Neuronal stem cell (in vitro differentiated cells): ENCODE measurements around the gene MBLAC1.

Experiments used
- DNase-seq: peaks from one replicate; pipeline ENCODE4 v3.0.0-alpha.2; 2013; ENCODE audit warnings: low spot score
- H2AFZ ChIP-seq: one replicate; pipeline ENCODE4 v1.6.1; 2013; ENCODE audit warnings: mild to moderate bottlenecking, low read length, inconsistent platforms
- H2AK5ac ChIP-seq: 2 replicates; pipeline ENCODE4 v1.6.1; 2013; ENCODE audit warnings: low read depth, mild to moderate bottlenecking, inconsistent platforms, low read length, moderate library complexity, mixed read lengths
- H2BK120ac ChIP-seq: 2 replicates; pipeline ENCODE4 v1.6.1; 2013; ENCODE audit warnings: low read depth, mild to moderate bottlenecking, inconsistent platforms, low read length, moderate library complexity, mixed read lengths
- H2BK12ac ChIP-seq: one replicate; pipeline ENCODE4 v1.6.1; 2013; ENCODE audit warnings: low read length, inconsistent platforms
- H2BK15ac ChIP-seq: 2 replicates; pipeline ENCODE4 v1.6.1; 2013; ENCODE audit warnings: mild to moderate bottlenecking, low read length, inconsistent platforms, mixed read lengths
- H2BK5ac ChIP-seq: one replicate; pipeline ENCODE4 v1.6.1; 2013; ENCODE audit warnings: inconsistent platforms, mild to moderate bottlenecking, low read length, moderate library complexity
- H3K14ac ChIP-seq: one replicate; pipeline ENCODE4 v1.6.1; 2013; ENCODE audit warnings: low read length, inconsistent platforms
- H3K18ac ChIP-seq: 2 replicates; pipeline ENCODE4 v1.6.1; 2013; ENCODE audit warnings: low read length, inconsistent platforms
- H3K23ac ChIP-seq: 2 replicates; pipeline ENCODE4 v1.6.1; 2013; ENCODE audit warnings: low read depth, mild to moderate bottlenecking, mixed read lengths, low read length, inconsistent platforms; ENCODE audit not compliant: poor library complexity
- H3K27ac ChIP-seq: replicated peaks from 3 replicates; pipeline ENCODE4 v1.5.1; 2013; ENCODE audit warnings: low read length, inconsistent platforms
- H3K27me3 ChIP-seq, 3 experiments: 2 replicates each; pipeline ENCODE4 v1.6.1; 2013; ENCODE audit warnings: low read length in 3 of 3, mild to moderate bottlenecking in 2 of 3, inconsistent platforms in 1 of 3, low read depth in 1 of 3, mixed read lengths in 1 of 3, moderate library complexity in 1 of 3; ENCODE audit not compliant: control insufficient read depth in 3 of 3, insufficient read depth in 3 of 3
- H3K36me3 ChIP-seq, 2 donors: replicated peaks in 1 of 2; 2 replicates each; pipeline ENCODE4 v1.6.1; 2013; ENCODE audit warnings: low read length in 2 of 2; ENCODE audit not compliant: control insufficient read depth in 2 of 2, insufficient read depth in 2 of 2
- H3K4ac ChIP-seq: 2 replicates; pipeline ENCODE4 v1.6.1; 2013; ENCODE audit warnings: inconsistent platforms, mild to moderate bottlenecking, low read length, moderate library complexity
- H3K4me1 ChIP-seq, 2 donors: 1 replicate in 1 of 2; 2 replicates in 1 of 2; pipeline ENCODE4 v1.6.1; 2013; ENCODE audit warnings: low read length in 2 of 2, low read depth in 1 of 2; ENCODE audit not compliant: control insufficient read depth in 2 of 2, insufficient read depth in 1 of 2
- H3K4me2 ChIP-seq: one replicate; pipeline ENCODE4 v1.6.1; 2013; ENCODE audit warnings: mild to moderate bottlenecking, low read length, inconsistent platforms; ENCODE audit not compliant: insufficient read depth, poor library complexity, severe bottlenecking
- H3K4me3 ChIP-seq, 2 donors: 2 replicates each; pipeline ENCODE4 v1.5.1; 2013; ENCODE audit warnings: low read length in 2 of 2, mild to moderate bottlenecking in 2 of 2, inconsistent platforms in 1 of 2, moderate library complexity in 1 of 2
- H3K79me1 ChIP-seq: one replicate; pipeline ENCODE4 v1.6.1; 2013; ENCODE audit warnings: low read depth, mild to moderate bottlenecking, inconsistent platforms, low read length, moderate library complexity
- H3K9ac ChIP-seq: one replicate; pipeline ENCODE4 v1.6.1; 2013; ENCODE audit warnings: mild to moderate bottlenecking, low read depth, low read length, inconsistent platforms; ENCODE audit not compliant: poor library complexity
- H3K9me3 ChIP-seq, 2 donors: replicated peaks in 1 of 2; 2 replicates each; pipeline versions ENCODE3 to v1.6.1; 2013; ENCODE audit warnings: low read length in 2 of 2, mild to moderate bottlenecking in 2 of 2, inconsistent platforms in 1 of 2, low read depth in 1 of 2, mixed read lengths in 1 of 2, moderate library complexity in 1 of 2; ENCODE audit not compliant: control insufficient read depth in 2 of 2, insufficient read depth in 1 of 2
- H4K8ac ChIP-seq: one replicate; pipeline ENCODE4 v1.6.1; 2013; ENCODE audit warnings: low read depth, mild to moderate bottlenecking, inconsistent platforms, low read length, moderate library complexity
- H4K91ac ChIP-seq: one replicate; pipeline ENCODE4 v1.6.1; 2013; ENCODE audit warnings: low read length, low read depth, mild to moderate bottlenecking, inconsistent platforms; ENCODE audit not compliant: poor library complexity
- WGBS, 2 donors: extraction: QIAGEN DNeasy Blood & Tissue Kit; methylation state at CpG; one replicate each; pipeline ENCODE4 v1.1.7; 2013; ENCODE audit warnings: missing lambda C conversion rate in 2 of 2, mixed read lengths in 1 of 2; ENCODE audit not compliant: insufficient read length in 2 of 2, insufficient replicate concordance in 1 of 2; ENCODE audit errors: extremely low coverage in 2 of 2; 5-methylcytosine and 5-hydroxymethylcytosine counted together

MBLAC1 gene

DNA sequence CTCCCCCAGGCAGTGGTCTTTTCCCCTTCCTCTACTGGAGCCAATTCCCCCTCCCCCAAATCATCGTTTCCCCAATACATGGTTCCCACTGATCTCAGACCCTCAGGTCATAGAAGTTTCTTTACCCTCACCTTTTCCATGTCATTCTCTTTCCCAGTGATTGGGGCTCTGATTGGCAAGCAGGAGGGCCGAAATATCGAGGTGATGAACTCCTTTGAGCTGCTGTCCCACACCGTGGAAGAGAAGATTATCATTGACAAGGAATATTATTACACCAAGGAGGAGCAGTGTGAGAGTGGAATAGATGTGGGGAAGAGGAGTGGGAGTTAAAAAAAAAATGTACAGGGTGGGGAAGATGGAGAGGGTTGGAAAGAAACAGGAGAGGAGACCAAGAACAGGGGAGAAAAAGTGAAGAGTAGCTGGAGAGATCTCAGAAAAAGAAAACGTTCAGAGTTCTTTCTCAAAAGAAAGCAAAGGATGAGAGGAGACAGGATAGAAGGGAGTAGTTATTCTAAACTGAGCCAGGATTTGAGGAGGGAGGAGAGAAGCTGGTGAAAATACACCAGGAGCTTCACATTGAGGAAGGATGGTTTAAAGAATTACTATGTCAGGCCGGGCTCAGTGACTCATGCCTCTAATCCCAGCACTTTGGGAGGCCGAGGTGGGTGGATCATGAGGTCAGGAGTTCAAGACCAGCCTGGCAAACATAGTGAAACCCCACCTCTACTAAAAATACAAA is 37.1 kb upstream of the MBLAC1 start:
- H3K18ac ChIP-seq: peak overlapping the region; percentile 99
- no CpG with 5 or more reads among the region's 7 CpGs for WGBS, 2 donors
- peak overlapping the region; percentile 97 for H3K23ac ChIP-seq
- peak overlapping the region; percentile 77 for H2BK5ac ChIP-seq
- H3K4me1 ChIP-seq: peaks cover 0 to 5% of the 10 kb centered on the region in 2 donors
- H3K36me3 ChIP-seq: peaks cover 39 to 45% of the 10 kb centered on the region in 2 donors
- peak overlapping the region; percentile 91 for H3K14ac ChIP-seq
- peak overlapping the region; percentile 95 for H3K9ac ChIP-seq
- no peak overlapping the region for H2BK120ac ChIP-seq
- H3K9me3 ChIP-seq: no peaks in the 10 kb centered on the region
- peak overlapping the region; percentile 85 for H2AK5ac ChIP-seq
- H3K27me3 ChIP-seq: peaks cover 0 to 2% (median 0%) of the 10 kb centered on the region in 3 experiments
- H4K91ac ChIP-seq: no peak overlapping the region
- H3K4me2 ChIP-seq: peak overlapping the region; percentile 74
- H3K79me1 ChIP-seq: peaks cover 6% of the 10 kb centered on the region
- H3K27ac ChIP-seq: peak overlapping the region; percentile 84
- H2BK12ac ChIP-seq: no peak overlapping the region
- peak overlapping the region; percentile 91 for H2AFZ ChIP-seq
- DNase-seq: no peak
- no peak overlapping the region for H4K8ac ChIP-seq
- H3K4ac ChIP-seq: no peak overlapping the region
- peak overlapping the region; percentile 95 for H3K4me3 ChIP-seq
- no peak overlapping the region for H2BK15ac ChIP-seq

DNA sequence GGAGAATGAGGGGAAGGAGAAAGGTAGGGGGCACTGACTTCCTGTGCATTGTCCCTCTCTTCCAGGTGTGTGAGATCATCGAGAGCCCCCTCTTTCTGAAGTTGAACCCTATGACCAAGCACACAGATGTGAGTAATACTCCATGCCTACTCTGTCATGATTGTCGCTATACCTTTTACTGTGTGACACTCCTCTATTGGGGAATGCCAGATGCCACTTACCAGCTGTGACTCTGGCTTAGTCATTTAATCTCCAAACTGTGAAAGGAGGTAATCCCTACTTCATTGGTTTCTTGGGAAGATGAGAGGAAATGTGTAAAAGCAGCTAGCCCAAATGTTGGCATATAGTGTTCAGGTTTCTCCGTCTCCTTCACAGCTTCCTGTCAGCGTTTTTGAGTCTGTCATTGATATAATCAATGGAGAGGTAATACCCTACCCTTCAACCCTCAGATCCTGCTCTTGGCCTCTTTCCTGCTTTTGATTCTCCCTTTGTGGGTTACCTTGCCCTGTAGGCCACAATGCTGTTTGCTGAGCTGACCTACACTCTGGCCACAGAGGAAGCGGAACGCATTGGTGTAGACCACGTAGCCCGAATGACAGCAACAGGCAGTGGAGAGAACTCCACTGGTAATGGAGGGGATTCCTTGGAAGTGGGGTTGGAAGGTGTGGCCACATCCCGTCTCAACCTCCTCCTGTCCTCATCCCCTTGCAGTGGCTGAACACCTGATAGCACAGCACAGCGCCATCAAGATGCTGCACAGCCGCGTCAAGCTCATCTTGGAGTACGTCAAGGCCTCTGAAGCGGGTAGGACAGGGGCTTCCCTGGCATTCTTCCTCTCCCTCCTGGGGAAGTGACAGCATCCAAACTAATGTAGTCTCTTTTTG is 36.0 kb upstream of the MBLAC1 start:
- Histone ChIP-seq H3K79me1 (peaks cover 6% of the 10 kb centered on the region), H3K4me2 (no peak overlapping the region), H2BK120ac (no peak overlapping the region), H3K27me3 (no peaks in the 10 kb centered on the region), H3K9me3 (no peaks in the 10 kb centered on the region), H3K9ac (peak overlapping the region; percentile 15), H2BK12ac (no peak overlapping the region), H3K4me1 (peaks cover 0 to 5% of the 10 kb centered on the region in 2 donors), H3K14ac (no peak overlapping the region), H2BK15ac (no peak overlapping the region), H2AFZ (no peak overlapping the region), H2AK5ac (no peak overlapping the region), H4K8ac (peak overlapping the region; percentile 66), H3K4ac (no peak overlapping the region), H3K18ac (no peak overlapping the region), H2BK5ac (no peak overlapping the region), H3K4me3 (peak overlapping the region in 1 of 2 donors; percentile 14), H3K36me3 (peaks cover 49 to 56% of the 10 kb centered on the region in 2 donors), H3K23ac (no peak overlapping the region), H4K91ac (no peak overlapping the region), H3K27ac (no peak overlapping the region)
- DNase-seq: no peak
- no CpG with 5 or more reads among the region's 14 CpGs for WGBS, 2 donors

DNA sequence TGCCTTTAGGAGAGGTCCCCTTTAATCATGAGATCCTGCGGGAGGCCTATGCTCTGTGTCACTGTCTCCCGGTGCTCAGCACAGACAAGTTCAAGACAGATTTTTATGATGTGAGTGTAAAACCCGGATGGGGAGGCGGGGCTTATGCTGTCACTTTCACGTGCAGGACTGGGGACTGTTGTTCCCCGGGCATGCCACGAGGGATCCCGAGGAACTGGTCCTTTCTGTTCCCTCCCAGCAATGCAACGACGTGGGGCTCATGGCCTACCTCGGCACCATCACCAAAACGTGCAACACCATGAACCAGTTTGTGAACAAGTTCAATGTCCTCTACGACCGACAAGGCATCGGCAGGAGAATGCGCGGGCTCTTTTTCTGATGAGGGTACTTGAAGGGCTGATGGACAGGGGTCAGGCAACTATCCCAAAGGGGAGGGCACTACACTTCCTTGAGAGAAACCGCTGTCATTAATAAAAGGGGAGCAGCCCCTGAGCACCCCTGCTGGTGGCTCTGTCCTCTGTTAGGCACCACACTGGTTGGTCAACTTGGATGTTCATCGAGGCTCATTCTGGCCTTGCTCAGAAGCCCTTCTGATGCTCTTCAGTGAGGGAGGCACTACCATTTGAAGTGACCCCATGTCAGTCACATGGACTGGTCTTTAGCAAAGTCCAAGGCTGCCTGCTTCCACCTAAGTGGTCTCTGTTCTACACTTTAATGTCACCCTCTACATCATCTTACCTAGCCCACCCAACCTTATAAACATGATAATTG is 35.2 kb upstream of the MBLAC1 start:
- peaks cover 6% of the 10 kb centered on the region for H3K79me1 ChIP-seq
- H3K4me2 ChIP-seq: no peak overlapping the region
- H4K8ac ChIP-seq: no peak overlapping the region
- no CpG with 5 or more reads among the region's 19 CpGs for WGBS, 2 donors
- no peak overlapping the region for H2BK5ac ChIP-seq
- H3K9me3 ChIP-seq: no peaks in the 10 kb centered on the region
- H3K4ac ChIP-seq: no peak overlapping the region
- H2BK15ac ChIP-seq: no peak overlapping the region
- no peak overlapping the region for H3K27ac ChIP-seq
- H3K4me1 ChIP-seq: peaks cover 0 to 5% of the 10 kb centered on the region in 2 donors
- H3K36me3 ChIP-seq: peaks cover 54 to 65% of the 10 kb centered on the region in 2 donors
- no peak overlapping the region for H3K18ac ChIP-seq
- H2BK120ac ChIP-seq: no peak overlapping the region
- H2AK5ac ChIP-seq: no peak overlapping the region
- no peak overlapping the region for H3K9ac ChIP-seq
- no peak for DNase-seq
- H2BK12ac ChIP-seq: no peak overlapping the region
- no peak overlapping the region for H3K23ac ChIP-seq
- H3K27me3 ChIP-seq: no peaks in the 10 kb centered on the region
- no peak overlapping the region for H3K4me3 ChIP-seq
- no peak overlapping the region for H2AFZ ChIP-seq
- H3K14ac ChIP-seq: no peak overlapping the region
- H4K91ac ChIP-seq: no peak overlapping the region
